DMS53 treated with DMSO at 0.1 percent for 48 hours (cell line): ENCODE measurements around the gene ACP3.

Source experiments
- DNase-seq: peaks from one replicate; lab custom pipeline; 2025; ENCODE audit not compliant: unreplicated experiment; lab: John Stamatoyannopoulos, UW

ACP3 gene

GRCh38 chr3:132404276-132404675 lies 87.1 kb downstream of the ACP3 start:
- no peak for DNase-seq

- DNase-seq = no peak
Observed at GRCh38 chr3:132405188-132405587, 88.0 kb downstream of the ACP3 start.

DNA sequence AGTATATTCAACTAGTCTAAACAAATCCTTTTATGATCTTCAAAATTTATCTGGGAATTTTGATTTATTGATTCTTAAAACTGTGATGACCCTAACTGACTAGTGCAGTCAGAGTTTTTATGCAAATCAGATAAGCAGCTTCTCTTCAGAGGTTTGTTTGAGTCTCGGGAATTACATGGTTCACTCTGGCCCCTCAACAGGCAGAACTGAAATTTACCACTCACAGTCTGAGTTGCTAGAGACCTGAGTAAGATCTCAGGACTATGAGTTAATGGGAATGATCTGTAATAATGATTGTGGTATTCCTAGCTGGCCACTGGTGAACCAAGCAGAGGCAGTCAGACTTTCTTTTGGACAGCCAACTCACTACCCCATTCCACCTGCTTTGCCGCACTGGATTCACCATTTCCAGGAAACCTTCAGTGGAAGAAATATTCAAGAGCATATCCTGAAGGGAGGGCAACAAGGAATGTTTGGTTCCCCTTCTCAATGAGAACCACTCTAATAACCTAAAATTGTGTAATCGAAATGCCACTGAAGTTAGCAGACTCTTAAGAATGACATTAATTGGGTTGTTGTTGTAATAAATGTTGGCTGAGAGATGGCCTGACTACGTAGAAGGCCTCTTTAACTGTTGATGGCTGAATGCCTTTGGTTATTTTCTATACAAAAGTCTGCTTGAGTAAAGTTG lies 88.5 kb downstream of the ACP3 start:
- no peak for DNase-seq

GRCh38 chr3:132406587-132406986 lies 89.4 kb downstream of the ACP3 start:
- DNase-seq = no peak

DNA sequence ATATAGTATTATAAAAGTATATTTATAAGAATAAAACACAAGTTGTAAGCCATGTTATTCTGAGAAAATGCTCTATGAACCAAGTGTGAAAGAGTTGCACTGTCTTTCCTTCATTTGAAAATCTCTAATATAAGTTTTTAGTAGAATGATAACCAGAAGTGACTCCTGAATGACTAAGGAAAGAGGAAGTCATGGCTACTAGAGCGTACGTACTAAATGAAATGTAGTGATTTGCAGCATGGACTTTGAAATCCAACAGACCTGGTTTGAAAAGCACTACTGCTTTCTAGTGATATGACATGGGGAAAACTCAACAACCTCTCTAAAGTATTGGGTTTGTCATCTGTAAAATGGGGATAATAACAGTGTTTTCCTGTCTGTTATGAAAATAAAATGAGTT lies 89.8 kb downstream of the ACP3 start:
- DNase-seq = no peak
